CD4-positive, alpha-beta T cell treated with Interleukin-2 at 100 ng/mL for 4 hours (primary cell): ENCODE results near the gene IFT57.

Source experiments
- DNase-seq: peaks from one replicate; pipeline ENCODE4 v3.0.0-alpha.2; 2020; ENCODE audit warnings: low spot score

Gene IFT57

GRCh38 chr3:108125153-108125543 lies 97.1 kb downstream of the IFT57 start:
- no peak for DNase-seq

- peak; percentile 86 for DNase-seq
Measured at GRCh38 chr3:108124337-108125152, 97.7 kb downstream of the IFT57 start.

GRCh38 chr3:108123326-108123725 lies 98.9 kb downstream of the IFT57 start:
- DNase-seq = no peak

GRCh38 chr3:108122276-108122675 lies 99.9 kb downstream of the IFT57 start:
- no peak for DNase-seq

- no peak for DNase-seq
Measured at GRCh38 chr3:108119398-108120104, 102.7 kb downstream of the IFT57 start.

GRCh38 chr3:108118038-108118768 lies 104.0 kb downstream of the IFT57 start:
- no peak for DNase-seq

- DNase-seq = no peak
Measured at GRCh38 chr3:108117241-108117775, 104.9 kb downstream of the IFT57 start.

GRCh38 chr3:108114423-108115065 lies 107.7 kb downstream of the IFT57 start:
- no peak for DNase-seq

GRCh38 chr3:108113975-108114374 lies 108.2 kb downstream of the IFT57 start:
- DNase-seq = no peak

- DNase-seq = no peak
Measured at GRCh38 chr3:108110934-108111333, 111.3 kb downstream of the IFT57 start.
